Bronchial epithelial cell (primary cell): Measurements from ENCODE around the gene NRSN1. TPM values are rescaled to one million over a fixed set of nuclear protein-coding genes. Genes with fewer than 3 reads are reported as not detected.

Experiments
- DNase-seq: peaks from one replicate; pipeline ENCODE4 v3.0.0-alpha.2; 2010; ENCODE audit warnings: low read depth
- FAIRE-seq: peaks from 2 replicates; lab custom pipeline; 2011; peaks lifted over from hg19 to GRCh38; lab: Jason Lieb, UNC
- H3K27me3 ChIP-seq: 2 replicates; pipeline ENCODE4 v1.5.1; 2011; ENCODE audit warnings: low read length; ENCODE audit not compliant: control insufficient read depth, insufficient read depth
- H3K36me3 ChIP-seq: 2 replicates; pipeline ENCODE4 v1.5.1; 2011; ENCODE audit warnings: low read length; ENCODE audit not compliant: control insufficient read depth, insufficient read depth
- H3K4me3 ChIP-seq: 2 replicates; pipeline ENCODE4 v1.5.1; 2011; ENCODE audit warnings: mild to moderate bottlenecking, low read depth, low read length, control low read depth
- CTCF ChIP-seq: IDR thresholded peaks from 2 replicates; pipeline ENCODE4 v1.5.1; 2011; ENCODE audit warnings: mild to moderate bottlenecking, moderate library complexity, low read length, control low read depth, inconsistent platforms; ENCODE audit not compliant: insufficient read depth, severe bottlenecking
- total RNA-seq: library from RNA; depleted of rRNA; stranded (reverse); fragments of >200 nt; gene quantifications from 2 replicates; pipeline ENCODE4 v1.2.1, GENCODE V29; 2014

Gene NRSN1
- total RNA-seq, 1 donor from 2014 or later: not detected

DNA sequence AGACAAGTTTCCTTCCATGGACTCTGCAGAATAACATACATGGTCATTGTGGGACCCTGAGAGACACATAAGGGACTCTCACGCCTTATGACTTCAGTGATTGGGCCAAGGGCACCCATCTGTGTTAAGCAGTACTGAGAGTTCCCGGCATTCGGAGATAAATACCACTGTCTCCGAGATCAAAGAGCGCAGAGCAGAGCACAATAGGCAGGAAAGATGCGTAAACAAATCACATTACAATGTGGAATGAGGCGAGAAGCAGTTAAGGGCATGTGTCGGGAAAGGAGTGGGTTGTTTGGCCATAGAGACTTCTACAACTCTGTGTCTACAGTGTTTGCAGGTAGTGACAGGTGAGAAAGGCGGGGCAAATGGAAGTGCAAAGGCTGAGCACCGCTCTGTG lies 57.6 kb downstream of the NRSN1 start:
- Histone ChIP-seq H3K36me3 (no peaks in the 10 kb centered on the region), H3K27me3 (no peaks in the 10 kb centered on the region), H3K4me3 (no peak overlapping the region)
- FAIRE-seq: no peak
- TF ChIP-seq CTCF: no peak
- no peak for DNase-seq

GRCh38 chr6:24186349-24186748 lies 60.3 kb downstream of the NRSN1 start:
- TF ChIP-seq CTCF: no peak
- FAIRE-seq: peak; percentile 60
- H3K27me3 ChIP-seq: no peaks in the 10 kb centered on the region

DNA sequence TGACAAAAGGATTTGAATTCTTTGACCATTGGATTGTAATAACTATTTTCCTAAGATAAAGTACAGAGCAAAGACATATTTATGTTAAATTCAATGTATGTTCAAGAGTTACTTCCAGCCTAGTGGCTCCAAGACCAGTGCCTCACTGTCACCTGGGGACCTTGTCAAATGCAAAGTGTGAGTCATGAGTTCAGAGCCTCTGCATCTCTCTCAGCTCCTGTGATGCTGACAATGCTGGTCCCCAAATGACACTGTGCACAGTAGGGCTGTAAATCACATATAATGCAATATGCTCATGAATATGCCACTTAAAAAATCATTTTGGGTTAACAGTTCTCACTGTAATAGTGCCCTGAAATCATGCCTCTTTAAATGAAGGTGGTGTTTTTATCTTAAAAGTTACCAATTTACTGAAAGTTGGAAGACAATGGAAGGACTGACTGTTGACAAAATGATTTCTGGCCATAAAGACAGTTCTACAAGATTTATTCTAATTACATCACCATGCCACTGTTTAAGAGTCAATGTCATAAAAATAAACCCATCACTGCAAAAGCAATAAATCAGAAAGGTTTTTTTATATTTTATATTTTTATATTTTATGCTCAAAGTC lies 62.1 kb downstream of the NRSN1 start:
- Histone ChIP-seq H3K36me3 (no peaks in the 10 kb centered on the region), H3K4me3 (no peak overlapping the region), H3K27me3 (no peaks in the 10 kb centered on the region)
- no peak for TF ChIP-seq CTCF
- no peak for DNase-seq
- FAIRE-seq: no peak

More at GRCh38 chr6:24186349-24186748, 60.3 kb downstream of the NRSN1 start:
- DNase-seq: no peak
- Histone ChIP-seq H3K4me3 (no peak overlapping the region), H3K36me3 (no peaks in the 10 kb centered on the region)

DNA sequence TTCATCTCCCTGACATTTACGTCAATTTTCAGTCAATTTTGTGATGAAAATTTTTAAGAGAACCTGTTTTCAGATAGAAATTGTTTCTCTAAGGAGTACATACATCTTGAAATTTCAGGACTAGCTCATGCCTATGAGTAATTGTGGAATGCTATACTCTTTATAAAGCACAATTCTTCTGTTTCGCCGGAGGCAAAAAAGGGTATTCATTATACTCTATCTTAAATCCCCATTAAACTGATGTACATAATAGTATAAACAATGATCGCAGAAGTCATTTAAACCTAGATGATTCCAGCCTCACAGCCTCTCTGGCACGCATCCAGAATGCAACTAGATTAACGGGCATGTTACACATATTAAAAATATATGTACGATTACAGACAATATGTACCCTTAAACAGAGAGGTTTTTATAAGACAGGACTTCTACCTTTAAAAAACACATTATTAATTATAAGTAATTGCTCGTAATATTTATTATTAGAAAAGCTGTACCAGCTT lies 62.6 kb downstream of the NRSN1 start:
- DNase-seq (no peak), FAIRE-seq (no peak)
- Histone ChIP-seq H3K27me3 (no peaks in the 10 kb centered on the region), H3K36me3 (no peaks in the 10 kb centered on the region), H3K4me3 (no peak overlapping the region)
- no peak for TF ChIP-seq CTCF

DNA sequence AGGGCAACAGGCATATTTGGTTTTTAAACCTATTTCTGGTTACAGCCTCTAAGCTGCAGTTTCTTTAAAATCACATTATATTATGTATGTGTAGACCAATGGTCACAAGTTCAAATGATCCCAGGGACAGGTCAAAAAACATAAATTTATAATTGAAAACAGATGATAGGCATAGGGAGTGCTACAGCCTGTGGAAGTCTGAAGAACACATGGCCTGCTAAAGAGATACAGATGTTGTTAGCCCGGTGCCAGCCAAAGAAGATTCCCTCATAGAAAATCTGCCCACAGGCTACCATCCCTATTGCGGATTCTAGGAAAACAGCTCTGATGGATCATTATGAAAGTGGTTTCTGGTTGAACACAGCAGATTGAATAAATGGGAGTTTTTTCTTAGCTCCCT lies 65.3 kb downstream of the NRSN1 start:
- Histone ChIP-seq H3K27me3 (no peaks in the 10 kb centered on the region), H3K36me3 (no peaks in the 10 kb centered on the region), H3K4me3 (no peak overlapping the region)
- FAIRE-seq (no peak), DNase-seq (no peak)
- TF ChIP-seq CTCF: no peak

- H3K27me3 ChIP-seq: no peaks in the 10 kb centered on the region
- FAIRE-seq (no peak), DNase-seq (no peak)
- TF ChIP-seq CTCF: no peak
- no peak overlapping the region for H3K4me3 ChIP-seq
- H3K36me3 ChIP-seq: no peaks in the 10 kb centered on the region
These were observed 67.3 kb downstream of the NRSN1 start for GRCh38 chr6:24193364-24193763.
